ENCODE measurements around the gene ZNF277.
"Not testable (repeated sequence)": the region's sequence is repeated elsewhere in the genome, so short reads cannot be mapped to it uniquely, and the experiment has no call there.

The ZNF277 gene

GRCh38 chr7:112390167-112390566, 183.7 kb downstream of the ZNF277 start:
- peaks cover 21% of the 10 kb centered on the region for H3F3A ChIP-seq (ENCODE audit: control insufficient read depth, insufficient read depth)
- H3K4me2 ChIP-seq (ENCODE audit: low read length): no peak overlapping the region
- peaks cover 9% of the 10 kb centered on the region for H3K4me1 ChIP-seq (ENCODE audit: control insufficient read depth, low read length)
- no peaks in the 10 kb centered on the region for H3K79me2 ChIP-seq (ENCODE audit: control insufficient read depth, low read length)
- no peaks in the 10 kb centered on the region for H4K20me1 ChIP-seq (ENCODE audit: control insufficient read depth, insufficient read depth, low read depth, low read length)
- H3K9me2 ChIP-seq (replicated peaks; ENCODE audit: control insufficient read depth, low read length): no peaks in the 10 kb centered on the region
- TF ChIP-seq EZH2phosphoT487 (IDR thresholded peaks at IDR 0.05; ENCODE audit: borderline replicate concordance, low read length) (no peak), CTCF (IDR thresholded peaks at IDR 0.05; ENCODE audit: low read depth, low read length, poor library complexity, severe bottlenecking) (no peak)
- peaks cover 23% of the 10 kb centered on the region for H3K27me3 ChIP-seq (ENCODE audit: control insufficient read depth, low read length)
- no peaks in the 10 kb centered on the region for H3K36me3 ChIP-seq (ENCODE audit: control insufficient read depth, low read length)
- no peak overlapping the region for H3K4me3 ChIP-seq (ENCODE audit: low read length)
- H3K27ac ChIP-seq (ENCODE audit: low read depth, low read length): no peak overlapping the region
- H3K9me3 ChIP-seq (ENCODE audit: control insufficient read depth, insufficient read depth, low read length): no peaks in the 10 kb centered on the region

- peak overlapping the region; percentile 69 for H3K4me3 ChIP-seq (ENCODE audit: low read length)
- H3K4me2 ChIP-seq (ENCODE audit: low read length): peak overlapping the region; percentile 68
- peak overlapping the region; percentile 15; the same call in 1 of the 2 replicates for H3K27ac ChIP-seq (ENCODE audit: low read depth, low read length)
Measured at GRCh38 chr7:112391079-112391821, 184.8 kb downstream of the ZNF277 start.

GRCh38 chr7:112391841-112392286, 185.4 kb downstream of the ZNF277 start:
- Histone ChIP-seq H3K27me3 (ENCODE audit: control insufficient read depth, low read length) (peaks cover 25% of the 10 kb centered on the region), H3K27ac (ENCODE audit: low read depth, low read length) (peak overlapping the region; percentile 15), H3F3A (ENCODE audit: control insufficient read depth, insufficient read depth) (peaks cover 21% of the 10 kb centered on the region), H3K4me2 (ENCODE audit: low read length) (peak overlapping the region; percentile 68), H3K4me3 (ENCODE audit: low read length) (peak overlapping the region; percentile 69)
- not testable (repeated sequence) for H4K20me1 ChIP-seq (ENCODE audit: control insufficient read depth, insufficient read depth, low read depth, low read length); H3K4me1 ChIP-seq (ENCODE audit: control insufficient read depth, low read length); H3K79me2 ChIP-seq (ENCODE audit: control insufficient read depth, low read length); H3K9me3 ChIP-seq (ENCODE audit: control insufficient read depth, insufficient read depth, low read length); H3K9me2 ChIP-seq (replicated peaks; ENCODE audit: control insufficient read depth, low read length); H3K36me3 ChIP-seq (ENCODE audit: control insufficient read depth, low read length)

More at GRCh38 chr7:112391079-112391821, 184.8 kb downstream of the ZNF277 start:
- H4K20me1 ChIP-seq (ENCODE audit: control insufficient read depth, insufficient read depth, low read depth, low read length); H3K79me2 ChIP-seq (ENCODE audit: control insufficient read depth, low read length); H3K4me1 ChIP-seq (ENCODE audit: control insufficient read depth, low read length); H3K9me3 ChIP-seq (ENCODE audit: control insufficient read depth, insufficient read depth, low read length); H3K9me2 ChIP-seq (replicated peaks; ENCODE audit: control insufficient read depth, low read length); H3K36me3 ChIP-seq (ENCODE audit: control insufficient read depth, low read length): not testable (repeated sequence)
- peaks cover 21% of the 10 kb centered on the region for H3F3A ChIP-seq (ENCODE audit: control insufficient read depth, insufficient read depth)
- H3K27me3 ChIP-seq (ENCODE audit: control insufficient read depth, low read length): peaks cover 25% of the 10 kb centered on the region

Data from DOHH2 (cell line).